Measurements from ENCODE around the gene PLEKHA1. TPM values are rescaled to one million over a fixed set of nuclear protein-coding genes. Genes with fewer than 3 reads are reported as not detected.

Gene PLEKHA1
- total and polyA plus RNA-seq, 2 of the 4 experiments (the other 2 are of a cell fraction) = 7.2 to 9.5 TPM

DNA sequence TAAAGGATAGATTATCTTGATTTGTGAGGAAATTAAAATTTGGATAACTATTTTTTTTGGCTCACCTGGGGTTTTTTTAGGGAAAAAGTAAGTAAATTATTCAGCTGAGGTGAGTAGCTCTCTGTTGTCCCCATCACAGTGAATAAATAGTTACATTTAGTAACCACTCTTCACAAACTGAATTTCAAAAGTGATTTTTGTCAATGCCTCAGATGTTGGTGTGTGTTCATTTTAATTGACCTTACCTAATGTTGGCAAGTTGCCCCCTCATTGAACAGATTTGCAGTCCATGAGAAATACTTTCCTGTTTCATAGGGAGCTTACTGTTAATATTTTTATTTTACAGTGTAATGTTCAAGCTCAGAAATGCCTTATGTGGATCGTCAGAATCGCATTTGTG, 18.3 kb downstream of the PLEKHA1 start:
- BruUV-seq (replicated peaks) = no TSS peak

More for the DNA sequence above, 18.3 kb downstream of the PLEKHA1 start:
- Histone ChIP-seq H3K4me2 (ENCODE audit: low read depth, low read length) (no peak overlapping the region), H3K18ac (ENCODE audit: low read depth, low read length) (no peak overlapping the region), H3K9me3 (ENCODE audit: control insufficient read depth, insufficient read depth, low read length) (no peaks in the 10 kb centered on the region), H4K8ac (ENCODE audit: low read depth in 2 of 2, low read length in 2 of 2) (no peak overlapping the region), H3K56ac (ENCODE audit: extremely low read depth, insufficient read depth, low read length) (no peak overlapping the region), H3K36me3 (ENCODE audit: control insufficient read depth, insufficient read depth, low read length) (no peaks in the 10 kb centered on the region), H3K23ac (ENCODE audit: low read depth, low read length) (no peak overlapping the region), H3K79me1 (ENCODE audit: low read depth in 1 of 2, low read length in 2 of 2) (peaks cover 5 to 9% of the 10 kb centered on the region in 2 experiments; a peak in 3 of 4 replicates), H3K27me3 (ENCODE audit: control insufficient read depth, insufficient read depth, low read length) (no peaks in the 10 kb centered on the region), H2BK15ac (ENCODE audit: low read depth, low read length) (no peak overlapping the region), H3K4me1 (ENCODE audit: control insufficient read depth, insufficient read depth, low read length) (no peaks in the 10 kb centered on the region), H2BK5ac (ENCODE audit: low read depth, low read length, poor library complexity, severe bottlenecking) (no peak overlapping the region), H4K20me1 (ENCODE audit: insufficient read depth, low read length) (no peaks in the 10 kb centered on the region; the same call in 1 of the 2 replicates), H2AK9ac (replicated peaks; ENCODE audit: low read depth, low read length, poor library complexity) (no peak overlapping the region), H2BK20ac (ENCODE audit: low read depth, low read length) (no peak overlapping the region), H2AK5ac (ENCODE audit: low read depth, low read length) (no peak overlapping the region), H3K27ac (ENCODE audit: insufficient read depth, low read length) (no peak overlapping the region), H2BK120ac (ENCODE audit: low read depth, low read length) (no peak overlapping the region), H3K9ac (ENCODE audit: low read depth, low read length) (no peak overlapping the region), H4K5ac (ENCODE audit: low read depth, low read length) (no peak overlapping the region), H2AFZ (replicated peaks; ENCODE audit: low read length, poor library complexity) (no peak overlapping the region), H4K91ac (ENCODE audit: insufficient read depth, low read depth, low read length) (no peak overlapping the region), H3K14ac (replicated peaks; ENCODE audit: low read depth, low read length) (no peak overlapping the region), H3K9me1 (ENCODE audit: insufficient read depth, low read length) (no peaks in the 10 kb centered on the region), H3K4ac (ENCODE audit: low read depth, low read length) (no peak overlapping the region), H3K4me3 (ENCODE audit: insufficient read depth, low read depth, low read length) (no peak overlapping the region)
- WGBS, 2 experiments (ENCODE audit: extremely low coverage in 2 of 2, insufficient read length in 1 of 2) = no CpG with 5 or more reads among the region's 2 CpGs
- intact Hi-C loops (cut with micrococcal nuclease) (no loop called here), dilution Hi-C loops (cut with HindIII; ENCODE audit: low sequenced_read_pairs, unreplicated experiment) (no loop called here), in situ Hi-C loops (cut with MboI; ENCODE audit: low sequenced_read_pairs) (no loop called here)
- CTCF ChIA-PET = no interaction called here
- POLR2A ChIA-PET (ENCODE audit: unreplicated experiment) = no interaction called here
- TF ChIP-seq POLR2A (IDR thresholded peaks at IDR 0.05; ENCODE audit: low read depth, low read length) (no peak), RAD21 (IDR thresholded peaks at IDR 0.05; ENCODE audit: low read length) (no peak), CHD1 (IDR thresholded peaks at IDR 0.05; ENCODE audit: low read depth, low read length) (no peak)
- no peak for ATAC-seq (ENCODE audit: low read depth)
- no peak for DNase-seq
